K562 (cell line): ENCODE measurements around the gene HBP1. TPM values are rescaled to one million over a fixed set of nuclear protein-coding genes. Genes with fewer than 3 reads are reported as not detected.

Experiments
- ARID1B ChIP-seq: fragments of 450-650 bp; IDR thresholded peaks from 2 replicates; pipeline ENCODE4 v1.6.1; 2016; ENCODE audit warnings: antibody characterized with exemption, mild to moderate bottlenecking, inconsistent platforms
- ARID2 ChIP-seq: fragments of 450-650 bp; IDR thresholded peaks from 2 replicates; pipeline ENCODE4 v1.6.1; 2017; ENCODE audit warnings: antibody characterized with exemption, mild to moderate bottlenecking
- BCOR ChIP-seq: fragments of 450-650 bp; IDR thresholded peaks from 2 replicates; pipeline ENCODE4 v1.6.1; 2016
- BRD4 ChIP-seq: fragments of 200-600 bp; sonication (generic); IDR thresholded peaks from 2 replicates; pipeline ENCODE4 v1.6.1; 2017; ENCODE audit warnings: inconsistent platforms
- CREBBP ChIP-seq: IDR thresholded peaks from one replicate; pipeline ENCODE4 v1.6.1; 2012; ENCODE audit warnings: low read depth, mild to moderate bottlenecking, control low read depth, inconsistent platforms, low read length
- DMBX1 ChIP-seq: fragments of 250-450 bp; sonication (Bioruptor Pico); IDR thresholded peaks from 2 replicates; pipeline ENCODE4 v1.8.0; 2022; ENCODE audit warnings: inconsistent platforms, mild to moderate bottlenecking, moderate library complexity, borderline replicate concordance
- EHMT2 ChIP-seq: fragments of 450-650 bp; IDR thresholded peaks from 2 replicates; pipeline ENCODE4 v1.6.1; 2018; ENCODE audit warnings: antibody characterized with exemption
- EZH2 ChIP-seq: IDR thresholded peaks from 2 replicates; pipeline ENCODE4 v1.6.1; 2012; ENCODE audit warnings: low read depth, mild to moderate bottlenecking, inconsistent platforms, low read length, borderline replicate concordance
- FOSL1 ChIP-seq: fragments of 200-800 bp; sonication (Bioruptor generic); conservative IDR thresholded peaks from 2 replicates; pipeline ENCODE4 v1.6.1; 2016; ENCODE audit warnings: missing genetic modification characterization, missing compliant biosample characterization
- FOXA3 ChIP-seq, 2 experiments: fragments of 450-650 bp in 1 of 2; sonication (generic) in 1 of 2; formaldehyde crosslinking; IDR thresholded peaks in 1 of 2; conservative IDR thresholded peaks in 1 of 2; 2 replicates each; pipeline versions ENCODE4 v1.4.0 to v1.8.0; 2020 to 2022; ENCODE audit warnings: mild to moderate bottlenecking in 2 of 2, missing genetic modification reagents in 1 of 2
- HMG20B ChIP-seq: fragments of 250-450 bp; sonication (Bioruptor Pico); IDR thresholded peaks from 2 replicates; pipeline ENCODE4 v1.5.0; 2021; ENCODE audit warnings: mild to moderate bottlenecking
- MITF ChIP-seq: IDR thresholded peaks from 2 replicates; pipeline ENCODE4 v1.6.1; 2014; ENCODE audit warnings: antibody characterized with exemption
- NBN ChIP-seq: fragments of 450-650 bp; IDR thresholded peaks from 2 replicates; pipeline ENCODE4 v1.6.1; 2016; ENCODE audit warnings: low read depth, mild to moderate bottlenecking
- NCOR1 ChIP-seq: fragments of 450-650 bp; IDR thresholded peaks from 2 replicates; pipeline ENCODE4 v1.6.1; 2016; ENCODE audit warnings: mild to moderate bottlenecking, moderate library complexity
- NFE2 ChIP-seq: IDR thresholded peaks from 2 replicates; pipeline ENCODE4 v1.6.1; 2014; ENCODE audit warnings: antibody characterized with exemption, low read depth
- NFIC ChIP-seq: fragments of 450-650 bp; IDR thresholded peaks from 2 replicates; pipeline ENCODE4 v1.6.1; 2017; ENCODE audit warnings: mild to moderate bottlenecking, inconsistent platforms
- NFRKB ChIP-seq: fragments of 450-650 bp; IDR thresholded peaks from 2 replicates; pipeline ENCODE4 v1.6.1; 2016; ENCODE audit warnings: low read depth
- NONO ChIP-seq, 2 experiments: fragments of 200-400 bp in 1 of 2; fragments of 450-650 bp in 1 of 2; formaldehyde crosslinking in 1 of 2; IDR thresholded peaks; 2 replicates each; pipeline ENCODE4 v1.6.1; 2017; ENCODE audit warnings: low read depth in 2 of 2, mild to moderate bottlenecking in 2 of 2, moderate library complexity in 2 of 2, low read length in 1 of 2
- PHB2 ChIP-seq: fragments of 450-650 bp; IDR thresholded peaks from 2 replicates; pipeline ENCODE4 v1.6.1; 2017; ENCODE audit warnings: low read depth
- POLR2G ChIP-seq: fragments of 200-400 bp; formaldehyde crosslinking; IDR thresholded peaks from 2 replicates; pipeline ENCODE4 v1.6.1; 2017; ENCODE audit warnings: low read depth, mild to moderate bottlenecking, antibody characterized with exemption, low read length, moderate library complexity
- PYGO2 ChIP-seq: fragments of 450-650 bp; IDR thresholded peaks from 2 replicates; pipeline ENCODE4 v1.6.1; 2016; ENCODE audit warnings: mild to moderate bottlenecking, missing genetic modification characterization, moderate library complexity, missing compliant biosample characterization
- SMAD3 ChIP-seq: fragments of 450-650 bp; formaldehyde crosslinking; conservative IDR thresholded peaks from 2 replicates; pipeline ENCODE4 v1.4.0; 2020; ENCODE audit warnings: mild to moderate bottlenecking
- SMARCA5 ChIP-seq: fragments of 450-650 bp; IDR thresholded peaks from 2 replicates; pipeline ENCODE4 v1.6.1; 2016
- TAF7 ChIP-seq: fragments of 450-650 bp; IDR thresholded peaks from 2 replicates; pipeline ENCODE4 v1.6.1; 2016; ENCODE audit warnings: missing genetic modification characterization, missing compliant biosample characterization
- TRIM24 ChIP-seq, 2 experiments: fragments of 450-650 bp; IDR thresholded peaks; 2 replicates each; pipeline ENCODE4 v1.6.1; 2016
- ZBTB8A ChIP-seq: fragments of 450-650 bp; IDR thresholded peaks from 2 replicates; pipeline ENCODE4 v1.6.1; 2018; ENCODE audit warnings: mild to moderate bottlenecking, moderate library complexity; ENCODE audit not compliant: partially characterized antibody
- ZFP36 ChIP-seq: fragments of 150-350 bp; IDR thresholded peaks from 2 replicates; pipeline ENCODE4 v1.6.1; 2018; ENCODE audit warnings: low read length, low read depth; ENCODE audit not compliant: partially characterized antibody
- ZNF253 ChIP-seq: fragments of 250-450 bp; sonication (Bioruptor Pico); conservative IDR thresholded peaks from 2 replicates; pipeline ENCODE4 v1.6.1; 2021; ENCODE audit warnings: mild to moderate bottlenecking
- ZNF780A ChIP-seq: fragments of 250-450 bp; sonication (Bioruptor Pico); IDR thresholded peaks from 2 replicates; pipeline ENCODE4 v1.5.0; 2021; ENCODE audit warnings: mild to moderate bottlenecking
- ZNF830 ChIP-seq: fragments of 250-450 bp; sonication (Bioruptor Pico); IDR thresholded peaks from 2 replicates; pipeline ENCODE4 v1.5.0; 2021; ENCODE audit warnings: mild to moderate bottlenecking
- polyA plus RNA-seq, 8 experiments: library from polyadenylated mRNA; depleted of rRNA in 4 of 8; stranded (reverse) in 5 of 8; unstranded in 3 of 8; fragments of >200 nt; fragmentation: Nextera tagmentation in 2 of 8; fragmentation: Illumina TruSeq in 1 of 8; extraction: Ambion mirVana in 2 of 8; extraction: Trizol in 1 of 8; gene quantifications; 2 replicates each; pipeline versions ENCODE4 v1.2.1 to v1.2.3, GENCODE V29; 2011 to 2014; ENCODE audit warnings: inconsistent platforms in 1 of 8, missing spikeins in 1 of 8
- total RNA-seq, 7 experiments: library from RNA; depleted of rRNA in 6 of 7; stranded (reverse); fragments of >200 nt in 6 of 7; fragmentation: Illumina TruSeq in 2 of 7; extraction: Trizol in 2 of 7; gene quantifications; 2 replicates each; pipeline versions ENCODE4 v1.2.1 to v1.2.3, GENCODE V29; 2011 to 2021; ENCODE audit warnings: low replicate concordance in 1 of 7
- TF ChIP-seq, protein P1 (sequence below): fragments of 450-650 bp; IDR thresholded peaks from 2 replicates; pipeline ENCODE4 v1.6.1; 2016; ENCODE audit warnings: antibody characterized with exemption

HBP1 gene
- total and polyA plus RNA-seq, 9 of the 15 experiments (the other 6 are each of a cell fraction or from before 2014, with no cell fraction given), result 18.7 to 59.9 (median 27.0) TPM

- TF ChIP-seq EHMT2 (0 out of 2 replicates have a peak, but pooled peaks have one; percentile 34), ZBTB8A (no peak), NFE2 (peak; percentile 34; the same call in 1 of the 2 replicates), BCOR (peak; percentile 49; the same call in 1 of the 2 replicates), BRD4 (peak; percentile 92; the same call in 1 of the 2 replicates), EZH2 (no peak), ARID1B (peak; percentile 73; the same call in 1 of the 2 replicates), ZNF780A (CRISPR knock-in tag) (0 out of 2 replicates have a peak, but pooled peaks have one; percentile 63), FOSL1 (tag) (peak; percentile 94), FOXA3 (CRISPR knock-in tag; conservative IDR thresholded peaks at IDR 0.05 in 1 of 2, IDR thresholded peaks at IDR 0.05 in 1 of 2) (no peak), ZFP36 (no peak), NFIC (no peak), HMG20B (no peak), NCOR1 (peak; percentile 37), PYGO2 (tag) (no peak), POLR2G (0 out of 2 replicates have a peak, but pooled peaks have one; percentile 39), ZNF253 (CRISPR knock-in tag) (no peak), SMARCA5 (peak; percentile 91), CREBBP (no peak), MITF (no peak), PHB2 (no peak), ARID2 (peak; percentile 66), TRIM24 (IDR thresholded peaks at IDR 0.05) (peak; percentile 60 to 71; a peak in 3 of 4 replicates), TAF7 (peak; percentile 86), NONO (IDR thresholded peaks at IDR 0.05; ENCODE audit: low read depth in 2 of 2, low read length in 1 of 2) (peak; percentile 0 to 19; a peak in 1 of 4 replicates), DMBX1 (CRISPR knock-in tag) (no peak; the same call in 1 of the 2 replicates), SMAD3 (CRISPR knock-in tag) (0 out of 2 replicates have a peak, but pooled peaks have one; percentile 31), NBN (peak; percentile 88), NFRKB (peak; percentile 98), ZNF830 (CRISPR knock-in tag) (no peak)
- TF ChIP-seq, protein P1, sequence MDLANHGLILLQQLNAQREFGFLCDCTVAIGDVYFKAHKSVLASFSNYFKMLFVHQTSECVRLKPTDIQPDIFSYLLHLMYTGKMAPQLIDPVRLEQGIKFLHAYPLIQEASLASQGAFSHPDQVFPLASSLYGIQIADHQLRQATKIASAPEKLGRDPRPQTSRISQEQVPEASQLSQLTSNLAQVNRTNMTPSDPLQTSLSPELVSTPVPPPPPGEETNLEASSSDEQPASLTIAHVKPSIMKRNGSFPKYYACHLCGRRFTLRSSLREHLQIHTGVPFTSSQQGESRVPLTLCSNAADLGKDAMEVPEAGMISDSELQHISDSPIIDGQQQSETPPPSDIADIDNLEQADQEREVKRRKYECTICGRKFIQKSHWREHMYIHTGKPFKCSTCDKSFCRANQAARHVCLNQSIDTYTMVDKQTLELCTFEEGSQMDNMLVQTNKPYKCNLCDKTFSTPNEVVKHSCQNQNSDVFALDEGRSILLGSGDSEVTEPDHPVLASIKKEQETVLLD, result peak; percentile 60
These were observed 1.1 kb upstream of the HBP1 start (continued) for GRCh38 chr7:107167483-107168232.
